HG02798 (cell line): ENCODE measurements around the gene MAD1L1.
"Not testable (repeated sequence)": the region's sequence is repeated elsewhere in the genome, so short reads cannot be mapped to it uniquely, and the experiment has no call there.

ENCODE experiments used
- ATAC-seq: cut with Tn5 transposase; IDR thresholded peaks from one replicate; pipeline ENCODE4 v1.9.1; 2021; ENCODE audit warnings: mild to moderate bottlenecking; ENCODE audit not compliant: unreplicated experiment, poor library complexity

Gene MAD1L1

GRCh38 chr7:2000153-2000687 lies 232.5 kb downstream of the MAD1L1 start:
- ATAC-seq = no peak

GRCh38 chr7:1999278-1999984 lies 233.3 kb downstream of the MAD1L1 start:
- no peak for ATAC-seq

GRCh38 chr7:1998146-1998545 lies 234.6 kb downstream of the MAD1L1 start:
- ATAC-seq = no peak

- ATAC-seq = no peak
Measured at GRCh38 chr7:1997537-1998076, 235.1 kb downstream of the MAD1L1 start.

GRCh38 chr7:1996816-1997215 lies 235.9 kb downstream of the MAD1L1 start:
- no peak for ATAC-seq

- not testable (repeated sequence) for ATAC-seq
Measured at GRCh38 chr7:1995911-1996420, 236.8 kb downstream of the MAD1L1 start.

GRCh38 chr7:1995426-1995825 lies 237.3 kb downstream of the MAD1L1 start:
- no peak for ATAC-seq

- ATAC-seq = no peak
Measured at GRCh38 chr7:1994931-1995330, 237.8 kb downstream of the MAD1L1 start.

- ATAC-seq = no peak
Measured at GRCh38 chr7:1993776-1994740, 238.7 kb downstream of the MAD1L1 start.

GRCh38 chr7:1993031-1993695 lies 239.6 kb downstream of the MAD1L1 start:
- ATAC-seq = no peak

- ATAC-seq = no peak
Measured at GRCh38 chr7:1992554-1992953, 240.2 kb downstream of the MAD1L1 start.

- no peak for ATAC-seq
Measured at GRCh38 chr7:1990001-1990670, 242.6 kb downstream of the MAD1L1 start.

GRCh38 chr7:1989049-1989860 lies 243.5 kb downstream of the MAD1L1 start:
- ATAC-seq = no peak

- ATAC-seq = no peak
Measured at GRCh38 chr7:1988533-1988930, 244.2 kb downstream of the MAD1L1 start.

GRCh38 chr7:1987591-1988532 lies 244.9 kb downstream of the MAD1L1 start:
- ATAC-seq = no peak

GRCh38 chr7:1987084-1987535 lies 245.6 kb downstream of the MAD1L1 start:
- ATAC-seq = no peak

- no peak for ATAC-seq
Measured at GRCh38 chr7:1986366-1987083, 246.2 kb downstream of the MAD1L1 start.
